Activated T-cell treated with anti-CD3 and anti-CD28 coated beads, Interleukin-2, amount 50 U/mL, for 24 hours (primary cell): Measurements from ENCODE around the gene CDKL1.
"Not testable (repeated sequence)": the region's sequence is repeated elsewhere in the genome, so short reads cannot be mapped to it uniquely, and the experiment has no call there.

Experiments
- DNase-seq: peaks from one replicate; pipeline ENCODE4 v3.0.0-alpha.2; 2020
- H3K27ac Mint-ChIP-seq: 2 replicates; pipeline ENCODE4 v1.8.0; 2020; ENCODE audit warnings: mild to moderate bottlenecking, mixed read lengths
- H3K27me3 Mint-ChIP-seq: 2 replicates; pipeline ENCODE4 v1.8.0; 2020; ENCODE audit warnings: mixed read lengths
- H3K36me3 Mint-ChIP-seq: 2 replicates; pipeline ENCODE4 v1.8.0; 2020; ENCODE audit warnings: low read depth, mixed read lengths
- H3K4me1 Mint-ChIP-seq: 2 replicates; pipeline ENCODE4 v1.8.0; 2020; ENCODE audit warnings: low read depth, mixed read lengths
- H3K4me3 Mint-ChIP-seq: 2 replicates; pipeline ENCODE4 v1.8.0; 2020; ENCODE audit warnings: mild to moderate bottlenecking, moderate library complexity, mixed read lengths
- H3K9me3 Mint-ChIP-seq: 2 replicates; pipeline ENCODE4 v1.8.0; 2020; ENCODE audit warnings: mixed read lengths

The CDKL1 gene

GRCh38 chr14:50339178-50339804, 57.4 kb downstream of the CDKL1 start:
- Mint-ChIP-seq H3K27ac (no peak overlapping the region), H3K36me3 (peaks cover 10% of the 10 kb centered on the region), H3K4me3 (no peak overlapping the region), H3K4me1 (peaks cover 33% of the 10 kb centered on the region), H3K9me3 (no peaks in the 10 kb centered on the region), H3K27me3 (no peaks in the 10 kb centered on the region)
- DNase-seq = no peak

DNA sequence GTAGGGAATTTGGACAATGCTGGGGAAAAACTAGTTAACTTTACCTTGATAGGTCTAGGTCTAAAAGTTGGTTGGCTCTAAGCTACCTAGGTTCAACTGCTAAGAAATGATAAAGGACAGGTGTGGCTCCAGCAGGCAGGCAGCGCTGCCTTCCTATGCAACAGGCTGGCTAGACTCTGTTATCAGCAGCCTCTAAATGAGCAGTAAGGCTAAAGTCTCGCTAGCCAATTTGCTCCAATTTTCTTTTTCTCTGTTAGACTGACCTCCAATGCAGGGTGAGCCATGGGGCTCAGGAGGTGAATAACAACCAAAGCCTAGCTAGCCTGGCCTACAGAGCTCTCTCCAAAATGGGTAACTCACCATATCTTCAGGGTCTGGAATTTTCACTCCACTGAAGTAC, 58.1 kb downstream of the CDKL1 start:
- H3K4me1 Mint-ChIP-seq = peaks cover 27% of the 10 kb centered on the region
- no peak for DNase-seq
- no peak overlapping the region for H3K27ac Mint-ChIP-seq
- no peak overlapping the region for H3K4me3 Mint-ChIP-seq
- no peaks in the 10 kb centered on the region for H3K27me3 Mint-ChIP-seq
- peaks cover 11% of the 10 kb centered on the region for H3K36me3 Mint-ChIP-seq
- H3K9me3 Mint-ChIP-seq = no peaks in the 10 kb centered on the region

DNA sequence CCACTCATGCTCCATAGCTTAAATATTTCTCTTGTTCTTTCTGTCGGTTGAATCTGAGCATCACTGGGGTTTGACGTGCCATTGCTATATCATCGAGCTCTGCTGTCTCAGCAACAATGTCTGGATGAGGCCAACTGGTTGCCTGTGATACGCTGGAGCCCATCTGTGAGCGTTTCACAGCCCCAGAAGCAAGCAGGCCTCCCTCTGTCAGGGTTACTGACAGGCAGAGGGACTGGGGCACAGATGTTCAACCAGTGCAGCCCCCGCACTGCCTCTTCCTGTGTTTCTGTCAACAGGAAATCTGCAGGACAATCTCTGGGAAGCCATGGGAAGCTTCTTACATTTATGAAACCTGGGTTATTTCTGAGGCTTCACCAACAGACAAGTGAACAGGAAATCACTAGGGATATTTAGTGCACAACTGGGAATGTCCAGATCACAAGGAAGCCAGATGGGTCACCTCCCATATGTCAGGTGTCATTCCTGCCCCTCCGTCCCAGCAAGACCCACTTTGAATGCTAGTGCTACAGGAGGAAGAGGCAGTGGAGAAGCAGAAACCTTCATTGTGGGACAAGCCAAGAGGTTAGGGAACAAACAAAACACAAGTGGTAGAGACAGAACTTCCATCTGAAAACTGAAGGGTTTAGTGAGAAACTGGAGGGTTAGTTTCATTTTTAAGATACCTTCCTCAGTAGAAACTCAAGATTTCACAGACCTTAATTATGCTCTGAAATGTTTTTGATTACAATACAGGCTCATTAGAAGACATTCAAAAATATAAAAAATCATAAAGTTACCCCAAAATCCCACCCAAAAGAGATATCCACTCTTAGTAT, 60.5 kb downstream of the CDKL1 start:
- Mint-ChIP-seq H3K36me3 (peaks cover 25% of the 10 kb centered on the region), H3K4me3 (no peak overlapping the region), H3K4me1 (peaks cover 17% of the 10 kb centered on the region), H3K9me3 (no peaks in the 10 kb centered on the region), H3K27ac (peak overlapping the region; percentile 82), H3K27me3 (no peaks in the 10 kb centered on the region)
- no peak for DNase-seq

DNA sequence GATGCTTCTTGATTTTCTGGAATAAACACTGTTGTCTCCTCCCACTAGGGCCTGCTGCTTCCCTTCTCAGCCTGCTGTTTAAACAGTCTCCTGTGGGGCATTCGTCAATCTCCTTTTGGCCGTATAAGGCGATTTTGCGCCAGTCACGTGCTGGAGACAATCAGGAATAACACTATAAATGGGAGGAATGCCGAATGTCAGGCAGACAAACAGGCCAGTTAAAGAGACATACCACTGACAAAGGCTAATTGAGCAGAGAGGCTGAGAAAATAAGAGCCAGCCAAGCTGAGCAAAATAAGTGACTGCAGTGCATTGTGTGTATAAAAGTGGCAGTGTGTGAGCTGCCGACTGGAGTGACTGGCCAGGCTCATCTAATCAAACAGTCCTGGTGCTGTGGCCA, 61.3 kb downstream of the CDKL1 start:
- Mint-ChIP-seq H3K27me3 (no peaks in the 10 kb centered on the region), H3K4me1 (peaks cover 17% of the 10 kb centered on the region), H3K9me3 (no peaks in the 10 kb centered on the region), H3K4me3 (no peak overlapping the region), H3K27ac (no peak overlapping the region), H3K36me3 (peaks cover 24% of the 10 kb centered on the region)
- DNase-seq = no peak

- H3K27ac Mint-ChIP-seq = no peak overlapping the region
- H3K27me3 Mint-ChIP-seq = no peaks in the 10 kb centered on the region
- no peak overlapping the region for H3K4me3 Mint-ChIP-seq
Measured at GRCh38 chr14:50334211-50334610, 62.5 kb downstream of the CDKL1 start.

DNA sequence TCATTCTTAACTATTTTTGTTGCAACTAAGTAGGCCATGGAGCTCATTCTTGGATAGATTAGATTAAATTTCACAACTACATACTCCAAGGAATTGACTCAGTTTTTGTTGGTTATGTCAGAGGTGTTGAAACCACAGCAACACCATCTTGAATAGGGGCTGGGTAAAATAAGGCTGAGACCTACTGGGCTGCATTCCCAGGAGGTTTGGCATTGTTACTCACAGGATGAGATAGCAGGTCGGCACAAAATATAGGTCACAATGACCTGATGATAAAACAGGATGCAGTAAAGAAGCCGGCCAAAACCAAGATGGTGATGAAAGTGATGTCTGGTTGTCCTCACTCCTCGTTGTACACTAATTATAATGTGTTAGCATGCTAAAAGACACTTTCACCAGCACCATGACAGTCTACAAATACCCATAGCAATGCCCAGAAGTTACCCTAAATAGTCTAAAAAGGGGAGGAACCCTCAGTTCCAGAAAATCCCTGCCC, 63.6 kb downstream of the CDKL1 start:
- no peak overlapping the region for H3K4me3 Mint-ChIP-seq
- no peaks in the 10 kb centered on the region for H3K9me3 Mint-ChIP-seq
- H3K27ac Mint-ChIP-seq = no peak overlapping the region
- peaks cover 35% of the 10 kb centered on the region for H3K36me3 Mint-ChIP-seq
- H3K4me1 Mint-ChIP-seq = peaks cover 17% of the 10 kb centered on the region
- DNase-seq = no peak
- no peaks in the 10 kb centered on the region for H3K27me3 Mint-ChIP-seq

More at GRCh38 chr14:50334211-50334610, 62.5 kb downstream of the CDKL1 start:
- DNase-seq = no peak
- no peaks in the 10 kb centered on the region for H3K9me3 Mint-ChIP-seq
- H3K4me1 Mint-ChIP-seq = peaks cover 17% of the 10 kb centered on the region
- H3K36me3 Mint-ChIP-seq = peaks cover 31% of the 10 kb centered on the region

GRCh38 chr14:50331596-50331995, 65.1 kb downstream of the CDKL1 start:
- DNase-seq = no peak
- Mint-ChIP-seq H3K4me1 (peaks cover 17% of the 10 kb centered on the region), H3K4me3 (no peak overlapping the region), H3K27ac (no peak overlapping the region), H3K36me3 (peaks cover 43% of the 10 kb centered on the region), H3K27me3 (no peaks in the 10 kb centered on the region), H3K9me3 (no peaks in the 10 kb centered on the region)

DNA sequence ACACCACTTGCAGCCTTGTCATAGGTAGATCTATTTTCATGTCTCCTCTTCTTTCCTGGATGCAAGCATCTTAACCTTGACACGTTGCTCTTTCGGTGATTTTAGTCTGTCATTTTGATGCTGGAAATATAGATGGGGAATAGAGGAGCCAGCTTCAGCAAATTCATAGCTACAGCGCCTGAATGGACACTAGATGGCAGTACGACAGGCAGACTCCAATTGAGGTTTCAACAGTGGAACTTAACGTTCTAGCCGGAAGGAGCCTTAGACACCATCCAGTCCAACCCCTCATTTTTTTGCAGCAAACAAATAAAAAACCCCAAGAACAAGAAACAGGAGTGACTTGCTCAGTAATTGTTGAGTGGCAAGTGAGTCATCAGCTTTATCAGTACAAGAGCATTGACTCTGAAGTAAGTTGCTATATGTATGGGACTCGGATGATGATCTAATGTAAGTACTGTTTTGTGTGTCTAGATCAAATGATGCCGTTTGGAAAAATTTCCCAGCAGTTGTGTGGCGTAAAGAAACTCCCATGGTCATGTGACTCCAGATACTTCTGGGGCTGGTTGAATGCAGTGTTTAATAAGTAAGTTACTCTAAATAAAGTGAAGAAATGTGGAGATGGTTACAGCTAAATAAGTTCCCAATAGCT, 75.5 kb downstream of the CDKL1 start:
- Mint-ChIP-seq H3K27me3 (no peaks in the 10 kb centered on the region), H3K4me1 (peaks cover 35% of the 10 kb centered on the region), H3K4me3 (no peak overlapping the region), H3K27ac (no peak overlapping the region), H3K9me3 (no peaks in the 10 kb centered on the region), H3K36me3 (peaks cover 40% of the 10 kb centered on the region)
- peak; percentile 44 for DNase-seq

DNA sequence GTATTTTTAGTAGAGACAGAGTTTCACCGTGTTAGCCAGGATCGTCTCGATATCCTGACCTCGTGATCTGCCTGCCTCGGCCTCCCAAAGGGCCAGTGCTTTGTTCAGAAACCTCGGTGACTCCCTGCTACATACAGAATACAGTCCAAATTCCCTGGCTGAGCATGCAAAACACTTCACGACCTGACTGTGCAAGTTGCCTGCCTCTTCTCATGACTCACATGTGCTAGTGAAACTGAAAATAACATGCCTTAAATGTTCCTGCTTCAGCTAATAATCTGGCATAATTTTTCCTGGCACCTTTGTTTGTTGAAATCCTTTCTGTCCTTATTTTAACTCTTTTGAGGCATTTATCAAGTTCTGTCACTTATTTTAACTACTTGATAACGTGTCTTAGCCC, 76.4 kb downstream of the CDKL1 start:
- Mint-ChIP-seq H3K36me3 (peaks cover 39% of the 10 kb centered on the region), H3K27ac (no peak overlapping the region), H3K9me3 (no peaks in the 10 kb centered on the region), H3K4me1 (peaks cover 41% of the 10 kb centered on the region), H3K27me3 (no peaks in the 10 kb centered on the region), H3K4me3 (no peak overlapping the region)
- no peak for DNase-seq

DNA sequence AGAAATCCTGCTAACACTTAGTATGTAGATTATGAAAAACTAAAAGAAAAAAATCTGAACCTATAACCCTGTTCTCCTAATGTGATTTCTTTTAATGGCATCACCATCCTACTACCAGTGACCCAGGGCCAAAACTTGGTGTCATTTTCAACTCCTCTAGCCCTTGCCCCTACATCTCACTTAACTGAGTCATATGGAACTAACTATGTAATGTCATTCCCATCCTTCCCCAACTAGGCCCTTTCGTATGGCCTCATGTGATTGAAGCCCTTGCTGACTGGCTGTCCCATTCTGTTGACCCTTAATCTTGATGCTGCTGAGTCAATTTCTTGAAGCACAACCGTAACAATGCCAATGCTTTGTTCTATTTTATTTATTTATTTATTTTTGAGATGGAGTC, 77.0 kb downstream of the CDKL1 start:
- H3K27me3 Mint-ChIP-seq = no peaks in the 10 kb centered on the region
- no peak overlapping the region for H3K4me3 Mint-ChIP-seq
- peaks cover 38% of the 10 kb centered on the region for H3K36me3 Mint-ChIP-seq
- peaks cover 41% of the 10 kb centered on the region for H3K4me1 Mint-ChIP-seq
- H3K9me3 Mint-ChIP-seq = no peaks in the 10 kb centered on the region
- H3K27ac Mint-ChIP-seq = peak overlapping the region; percentile 51
- DNase-seq = no peak

GRCh38 chr14:50319293-50319692, 77.4 kb downstream of the CDKL1 start:
- Mint-ChIP-seq H3K27ac (no peak overlapping the region), H3K9me3 (no peaks in the 10 kb centered on the region), H3K36me3 (peaks cover 38% of the 10 kb centered on the region), H3K4me3 (no peak overlapping the region), H3K4me1 (peaks cover 42% of the 10 kb centered on the region), H3K27me3 (no peaks in the 10 kb centered on the region)
- no peak for DNase-seq

- Mint-ChIP-seq H3K9me3 (no peaks in the 10 kb centered on the region), H3K36me3 (peaks cover 39% of the 10 kb centered on the region), H3K4me1 (peaks cover 49% of the 10 kb centered on the region), H3K4me3 (no peak overlapping the region), H3K27ac (no peak overlapping the region), H3K27me3 (no peaks in the 10 kb centered on the region)
- DNase-seq = no peak
Measured at GRCh38 chr14:50318031-50318626, 78.6 kb downstream of the CDKL1 start.

DNA sequence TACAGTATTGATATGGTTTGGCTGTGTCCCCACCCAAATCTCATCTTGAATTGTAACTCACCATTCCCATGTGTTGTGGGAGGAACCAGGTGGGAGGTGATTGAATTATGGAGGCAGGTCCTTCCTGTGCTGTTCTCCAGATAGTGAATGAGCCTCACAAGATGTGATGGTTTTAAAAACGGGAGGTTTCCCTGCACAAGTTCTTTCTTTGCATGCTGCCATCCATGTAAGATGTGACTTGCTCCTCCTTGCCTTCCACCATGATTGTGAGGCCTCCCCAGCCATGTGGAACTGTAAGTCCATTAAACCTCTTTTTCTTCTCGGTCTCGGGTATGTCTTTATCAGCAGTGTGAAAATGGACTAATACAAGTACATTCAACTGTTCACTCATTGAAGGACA, 82.6 kb downstream of the CDKL1 start:
- H3K27ac Mint-ChIP-seq, H3K4me3 Mint-ChIP-seq, DNase-seq, H3K27me3 Mint-ChIP-seq, H3K9me3 Mint-ChIP-seq: not testable (repeated sequence)
- Mint-ChIP-seq H3K4me1 (peaks cover 45% of the 10 kb centered on the region), H3K36me3 (peaks cover 48% of the 10 kb centered on the region)

- H3K4me3 Mint-ChIP-seq = peak overlapping the region; percentile 89
- H3K27ac Mint-ChIP-seq = peak overlapping the region; percentile 99
- DNase-seq = no peak
- H3K27me3 Mint-ChIP-seq = no peaks in the 10 kb centered on the region
- no peaks in the 10 kb centered on the region for H3K9me3 Mint-ChIP-seq
- H3K36me3 Mint-ChIP-seq = peaks cover 58% of the 10 kb centered on the region
- peaks cover 46% of the 10 kb centered on the region for H3K4me1 Mint-ChIP-seq
Measured at GRCh38 chr14:50312734-50313054, 84.0 kb downstream of the CDKL1 start.
